HEK293 (cell line): ENCODE measurements around the gene APOLD1.
A peak's percentile ranks its signal among the peaks of the same experiment; 100 is the strongest.

Experiments
- CTCF ChIA-PET: fragments of 350-600 bp; formaldehyde crosslinking; extraction: SDS; loops from one replicate; lab custom pipeline; 2021; ENCODE audit warnings: antibody characterized with exemption; lab: Yijun Ruan, JAX
- POLR2A ChIA-PET: fragments of 300-600 bp; formaldehyde crosslinking; extraction: SDS; loops from one replicate; lab custom pipeline; 2020; ENCODE audit warnings: antibody characterized with exemption, inconsistent platforms; lab: Yijun Ruan, JAX
- H3K27ac ChIP-seq: fragments of 200-500 bp; sonication (Bioruptor generic); 2 replicates; pipeline ENCODE4 v1.5.1; 2014; ENCODE audit warnings: low read depth, low read length, control low read depth, inconsistent platforms; ENCODE audit errors: extremely low read depth
- H3K36me3 ChIP-seq, 2 experiments: fragments of 200-500 bp in 1 of 2; sonication (Bioruptor generic) in 1 of 2; 1 replicate in 1 of 2; 2 replicates in 1 of 2; pipeline ENCODE4 v1.5.1; 2014 to 2017; ENCODE audit warnings: inconsistent platforms in 2 of 2, low read length in 2 of 2; ENCODE audit not compliant: control insufficient read depth in 2 of 2, insufficient read depth in 1 of 2
- H3K4me1 ChIP-seq: fragments of 200-500 bp; sonication (Bioruptor generic); 2 replicates; pipeline ENCODE4 v1.5.1; 2014; ENCODE audit warnings: mild to moderate bottlenecking, low read length, inconsistent platforms; ENCODE audit not compliant: control insufficient read depth, insufficient read depth
- H3K4me3 ChIP-seq: 2 replicates; pipeline ENCODE4 v1.5.1; 2011; ENCODE audit warnings: low read depth, mild to moderate bottlenecking, control low read depth, low read length, moderate library complexity
- H3K9me3 ChIP-seq: fragments of 200-500 bp; sonication (Bioruptor generic); 2 replicates; pipeline ENCODE4 v1.5.1; 2014; ENCODE audit warnings: low read depth, low read length, inconsistent platforms; ENCODE audit not compliant: control insufficient read depth, insufficient read depth
- GLIS2 ChIP-seq: fragments of 450-650 bp; formaldehyde crosslinking; IDR thresholded peaks from 2 replicates; pipeline ENCODE4 v1.5.1; 2016; ENCODE audit warnings: missing biosample characterization, missing genetic modification characterization
- IKZF3 ChIP-seq: fragments of 450-650 bp; IDR thresholded peaks from 2 replicates; pipeline ENCODE4 v1.5.0; 2018; ENCODE audit warnings: missing biosample characterization, mild to moderate bottlenecking, missing genetic modification characterization, moderate library complexity
- MYNN ChIP-seq: fragments of 450-650 bp; formaldehyde crosslinking; IDR thresholded peaks from 2 replicates; pipeline ENCODE4 v1.5.1; 2016; ENCODE audit warnings: missing biosample characterization, missing genetic modification characterization, borderline replicate concordance
- REPIN1 ChIP-seq: fragments of 450-650 bp; formaldehyde crosslinking; IDR thresholded peaks from 2 replicates; pipeline ENCODE4 v1.5.1; 2017; ENCODE audit warnings: missing biosample characterization, missing genetic modification characterization, low read depth
- ZFP69B ChIP-seq: fragments of 450-650 bp; formaldehyde crosslinking; IDR thresholded peaks from 2 replicates; pipeline ENCODE4 v1.5.1; 2016; ENCODE audit warnings: missing biosample characterization, missing genetic modification characterization
- ZNF112 ChIP-seq: fragments of 450-650 bp; formaldehyde crosslinking; IDR thresholded peaks from 2 replicates; pipeline ENCODE4 v1.5.0; 2017; ENCODE audit warnings: missing biosample characterization, missing genetic modification characterization
- ZNF121 ChIP-seq: fragments of 450-650 bp; formaldehyde crosslinking; IDR thresholded peaks from 2 replicates; pipeline ENCODE4 v1.5.1; 2016; ENCODE audit warnings: missing biosample characterization, missing genetic modification characterization
- ZNF133 ChIP-seq: fragments of 450-650 bp; formaldehyde crosslinking; IDR thresholded peaks from 2 replicates; pipeline ENCODE4 v1.5.1; 2016; ENCODE audit warnings: missing biosample characterization, missing genetic modification characterization
- ZNF157 ChIP-seq: fragments of 450-650 bp; formaldehyde crosslinking; IDR thresholded peaks from 2 replicates; pipeline ENCODE4 v1.5.1; 2016; ENCODE audit warnings: missing biosample characterization, missing genetic modification characterization
- ZNF16 ChIP-seq: fragments of 450-650 bp; formaldehyde crosslinking; IDR thresholded peaks from 2 replicates; pipeline ENCODE4 v1.5.1; 2016; ENCODE audit warnings: low read depth, missing biosample characterization, missing genetic modification characterization
- ZNF24 ChIP-seq: fragments of 450-650 bp; formaldehyde crosslinking; IDR thresholded peaks from 2 replicates; pipeline ENCODE4 v1.5.1; 2016; ENCODE audit warnings: missing biosample characterization, missing genetic modification characterization
- ZNF335 ChIP-seq: fragments of 450-650 bp; formaldehyde crosslinking; conservative IDR thresholded peaks from 2 replicates; pipeline ENCODE4 v1.5.1; 2016; ENCODE audit warnings: missing biosample characterization, missing genetic modification characterization
- ZNF37A ChIP-seq: fragments of 450-650 bp; IDR thresholded peaks from 2 replicates; pipeline ENCODE4 v1.5.1; 2018; ENCODE audit warnings: missing biosample characterization, missing genetic modification characterization
- ZNF433 ChIP-seq: fragments of 450-650 bp; formaldehyde crosslinking; IDR thresholded peaks from 2 replicates; pipeline ENCODE4 v1.5.1; 2016; ENCODE audit warnings: missing biosample characterization, missing genetic modification characterization, low read depth
- ZNF501 ChIP-seq: fragments of 450-650 bp; formaldehyde crosslinking; IDR thresholded peaks from 2 replicates; pipeline ENCODE4 v1.5.1; 2016; ENCODE audit warnings: missing biosample characterization, missing genetic modification characterization
- ZNF510 ChIP-seq: fragments of 450-650 bp; formaldehyde crosslinking; IDR thresholded peaks from 2 replicates; pipeline ENCODE4 v1.5.1; 2018; ENCODE audit warnings: mild to moderate bottlenecking, missing genetic modification characterization, missing biosample characterization; ENCODE audit not compliant: insufficient replicate concordance
- ZNF530 ChIP-seq: fragments of 450-650 bp; formaldehyde crosslinking; IDR thresholded peaks from 2 replicates; pipeline ENCODE4 v1.5.1; 2016; ENCODE audit warnings: low read depth, missing biosample characterization, missing genetic modification characterization
- ZNF701 ChIP-seq: fragments of 450-650 bp; formaldehyde crosslinking; IDR thresholded peaks from 2 replicates; pipeline ENCODE4 v1.5.1; 2016; ENCODE audit warnings: missing biosample characterization, missing genetic modification characterization
- TF ChIP-seq, protein P1 (sequence below): fragments of 450-650 bp; formaldehyde crosslinking; IDR thresholded peaks from 2 replicates; pipeline ENCODE4 v1.5.1; 2016; ENCODE audit warnings: missing biosample characterization, missing genetic modification characterization
- TF ChIP-seq, protein P2 (sequence below): fragments of 450-650 bp; formaldehyde crosslinking; IDR thresholded peaks from 2 replicates; pipeline ENCODE4 v1.5.1; 2016; ENCODE audit warnings: missing biosample characterization, missing genetic modification characterization
- TF ChIP-seq, protein P3 (sequence below): fragments of 450-650 bp; formaldehyde crosslinking; IDR thresholded peaks from 2 replicates; pipeline ENCODE4 v1.5.1; 2016; ENCODE audit warnings: missing biosample characterization, missing genetic modification characterization
- TF ChIP-seq, protein P4 (sequence below): fragments of 450-650 bp; formaldehyde crosslinking; IDR thresholded peaks from 2 replicates; pipeline ENCODE4 v1.5.1; 2016; ENCODE audit warnings: missing biosample characterization, missing genetic modification characterization, low read depth
- TF ChIP-seq, protein P5 (sequence below): fragments of 450-650 bp; formaldehyde crosslinking; IDR thresholded peaks from 2 replicates; pipeline ENCODE4 v1.5.1; 2017; ENCODE audit warnings: missing biosample characterization, missing genetic modification characterization

APOLD1 gene

DNA sequence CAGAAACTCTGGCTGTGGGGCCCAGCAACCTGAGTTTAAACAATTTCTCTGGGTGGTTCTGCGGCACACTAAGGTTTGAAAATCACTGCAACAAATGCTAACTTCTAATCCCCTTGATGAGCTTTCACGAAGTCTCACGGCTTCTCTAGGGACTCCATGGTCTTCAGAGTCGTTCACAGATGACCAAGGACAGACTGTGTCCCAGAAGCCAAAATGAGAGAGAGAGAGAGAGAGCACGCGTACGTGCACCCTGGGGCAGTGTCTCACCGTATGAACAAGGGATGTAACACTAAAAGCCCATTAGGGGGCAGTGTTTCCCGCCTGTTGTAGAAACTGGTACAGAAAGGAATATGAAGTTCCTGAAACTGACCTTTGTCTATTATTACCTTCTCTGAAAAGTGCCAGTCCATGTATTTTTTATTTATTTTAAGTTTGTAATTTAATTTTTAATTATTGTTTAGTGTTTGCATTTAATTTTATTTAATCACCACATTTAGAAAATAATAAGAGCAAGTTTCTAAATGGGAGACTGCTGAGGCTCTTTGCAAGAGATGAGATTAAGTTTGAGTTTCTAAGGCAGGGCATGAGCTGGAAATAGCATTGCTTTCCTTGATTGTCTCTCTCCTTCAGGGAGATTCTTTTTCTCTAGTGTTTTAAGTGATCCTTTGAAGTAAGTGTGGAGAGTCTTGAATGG is 3.4 kb downstream of the APOLD1 start (continued):
- TF ChIP-seq, protein P1, sequence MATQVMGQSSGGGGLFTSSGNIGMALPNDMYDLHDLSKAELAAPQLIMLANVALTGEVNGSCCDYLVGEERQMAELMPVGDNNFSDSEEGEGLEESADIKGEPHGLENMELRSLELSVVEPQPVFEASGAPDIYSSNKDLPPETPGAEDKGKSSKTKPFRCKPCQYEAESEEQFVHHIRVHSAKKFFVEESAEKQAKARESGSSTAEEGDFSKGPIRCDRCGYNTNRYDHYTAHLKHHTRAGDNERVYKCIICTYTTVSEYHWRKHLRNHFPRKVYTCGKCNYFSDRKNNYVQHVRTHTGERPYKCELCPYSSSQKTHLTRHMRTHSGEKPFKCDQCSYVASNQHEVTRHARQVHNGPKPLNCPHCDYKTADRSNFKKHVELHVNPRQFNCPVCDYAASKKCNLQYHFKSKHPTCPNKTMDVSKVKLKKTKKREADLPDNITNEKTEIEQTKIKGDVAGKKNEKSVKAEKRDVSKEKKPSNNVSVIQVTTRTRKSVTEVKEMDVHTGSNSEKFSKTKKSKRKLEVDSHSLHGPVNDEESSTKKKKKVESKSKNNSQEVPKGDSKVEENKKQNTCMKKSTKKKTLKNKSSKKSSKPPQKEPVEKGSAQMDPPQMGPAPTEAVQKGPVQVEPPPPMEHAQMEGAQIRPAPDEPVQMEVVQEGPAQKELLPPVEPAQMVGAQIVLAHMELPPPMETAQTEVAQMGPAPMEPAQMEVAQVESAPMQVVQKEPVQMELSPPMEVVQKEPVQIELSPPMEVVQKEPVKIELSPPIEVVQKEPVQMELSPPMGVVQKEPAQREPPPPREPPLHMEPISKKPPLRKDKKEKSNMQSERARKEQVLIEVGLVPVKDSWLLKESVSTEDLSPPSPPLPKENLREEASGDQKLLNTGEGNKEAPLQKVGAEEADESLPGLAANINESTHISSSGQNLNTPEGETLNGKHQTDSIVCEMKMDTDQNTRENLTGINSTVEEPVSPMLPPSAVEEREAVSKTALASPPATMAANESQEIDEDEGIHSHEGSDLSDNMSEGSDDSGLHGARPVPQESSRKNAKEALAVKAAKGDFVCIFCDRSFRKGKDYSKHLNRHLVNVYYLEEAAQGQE (tag by site-specific recombination), result no peak
- TF ChIP-seq IKZF3 (tag by site-specific recombination) (no peak), REPIN1 (tag by site-specific recombination) (no peak), ZNF133 (no peak), MYNN (tag by site-specific recombination) (no peak), ZNF701 (tag by site-specific recombination) (no peak)
- TF ChIP-seq, all 188 proteins: peak for 21

DNA sequence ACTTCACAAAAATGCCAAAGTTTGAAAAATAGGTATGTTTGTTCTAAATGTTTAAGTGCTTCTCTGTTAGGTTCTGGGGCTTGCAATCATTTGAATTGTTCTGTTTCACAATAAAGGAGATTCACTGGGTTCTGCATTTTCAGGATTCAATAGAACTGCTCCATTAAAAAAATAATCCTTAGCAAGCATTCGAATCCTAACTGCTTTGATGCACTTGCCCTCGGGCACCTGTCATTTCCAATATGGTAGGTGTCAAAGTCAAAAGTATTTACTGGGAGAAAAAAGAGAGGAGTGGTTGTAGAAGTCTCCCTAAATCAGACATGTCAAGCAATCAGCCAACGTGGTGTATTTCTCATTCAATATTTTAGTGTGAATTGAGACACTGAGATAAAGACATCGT is 5.5 kb downstream of the APOLD1 start:
- H3K9me3 ChIP-seq, result no peaks in the 10 kb centered on the region
- CTCF ChIA-PET, result interaction anchor here (0.8 to 2.9 kb wide), 5 partner anchors 22 to 421 kb away, joined by 3 to 19 read pairs (median 5); no protein-coding TSS in a partner anchor
- H3K27ac ChIP-seq, result no peak overlapping the region
- H3K4me3 ChIP-seq, result no peak overlapping the region
- no peaks in the 10 kb centered on the region for H3K36me3 ChIP-seq
- H3K4me1 ChIP-seq, result peaks cover 23% of the 10 kb centered on the region
- POLR2A ChIA-PET, result no interaction called here
- TF ChIP-seq ZNF510 (no peak), ZNF16 (tag by site-specific recombination) (no peak), ZNF157 (tag by site-specific recombination) (no peak), ZFP69B (no peak), ZNF433 (tag by site-specific recombination) (no peak)
- TF ChIP-seq, protein P2, sequence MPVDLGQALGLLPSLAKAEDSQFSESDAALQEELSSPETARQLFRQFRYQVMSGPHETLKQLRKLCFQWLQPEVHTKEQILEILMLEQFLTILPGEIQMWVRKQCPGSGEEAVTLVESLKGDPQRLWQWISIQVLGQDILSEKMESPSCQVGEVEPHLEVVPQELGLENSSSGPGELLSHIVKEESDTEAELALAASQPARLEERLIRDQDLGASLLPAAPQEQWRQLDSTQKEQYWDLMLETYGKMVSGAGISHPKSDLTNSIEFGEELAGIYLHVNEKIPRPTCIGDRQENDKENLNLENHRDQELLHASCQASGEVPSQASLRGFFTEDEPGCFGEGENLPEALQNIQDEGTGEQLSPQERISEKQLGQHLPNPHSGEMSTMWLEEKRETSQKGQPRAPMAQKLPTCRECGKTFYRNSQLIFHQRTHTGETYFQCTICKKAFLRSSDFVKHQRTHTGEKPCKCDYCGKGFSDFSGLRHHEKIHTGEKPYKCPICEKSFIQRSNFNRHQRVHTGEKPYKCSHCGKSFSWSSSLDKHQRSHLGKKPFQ (tag by site-specific recombination), result peak; percentile 58; the same call in 1 of the 2 replicates
- TF ChIP-seq, protein P3, sequence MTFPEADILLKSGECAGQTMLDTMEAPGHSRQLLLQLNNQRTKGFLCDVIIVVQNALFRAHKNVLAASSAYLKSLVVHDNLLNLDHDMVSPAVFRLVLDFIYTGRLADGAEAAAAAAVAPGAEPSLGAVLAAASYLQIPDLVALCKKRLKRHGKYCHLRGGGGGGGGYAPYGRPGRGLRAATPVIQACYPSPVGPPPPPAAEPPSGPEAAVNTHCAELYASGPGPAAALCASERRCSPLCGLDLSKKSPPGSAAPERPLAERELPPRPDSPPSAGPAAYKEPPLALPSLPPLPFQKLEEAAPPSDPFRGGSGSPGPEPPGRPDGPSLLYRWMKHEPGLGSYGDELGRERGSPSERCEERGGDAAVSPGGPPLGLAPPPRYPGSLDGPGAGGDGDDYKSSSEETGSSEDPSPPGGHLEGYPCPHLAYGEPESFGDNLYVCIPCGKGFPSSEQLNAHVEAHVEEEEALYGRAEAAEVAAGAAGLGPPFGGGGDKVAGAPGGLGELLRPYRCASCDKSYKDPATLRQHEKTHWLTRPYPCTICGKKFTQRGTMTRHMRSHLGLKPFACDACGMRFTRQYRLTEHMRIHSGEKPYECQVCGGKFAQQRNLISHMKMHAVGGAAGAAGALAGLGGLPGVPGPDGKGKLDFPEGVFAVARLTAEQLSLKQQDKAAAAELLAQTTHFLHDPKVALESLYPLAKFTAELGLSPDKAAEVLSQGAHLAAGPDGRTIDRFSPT (tag by site-specific recombination), result no peak

DNA sequence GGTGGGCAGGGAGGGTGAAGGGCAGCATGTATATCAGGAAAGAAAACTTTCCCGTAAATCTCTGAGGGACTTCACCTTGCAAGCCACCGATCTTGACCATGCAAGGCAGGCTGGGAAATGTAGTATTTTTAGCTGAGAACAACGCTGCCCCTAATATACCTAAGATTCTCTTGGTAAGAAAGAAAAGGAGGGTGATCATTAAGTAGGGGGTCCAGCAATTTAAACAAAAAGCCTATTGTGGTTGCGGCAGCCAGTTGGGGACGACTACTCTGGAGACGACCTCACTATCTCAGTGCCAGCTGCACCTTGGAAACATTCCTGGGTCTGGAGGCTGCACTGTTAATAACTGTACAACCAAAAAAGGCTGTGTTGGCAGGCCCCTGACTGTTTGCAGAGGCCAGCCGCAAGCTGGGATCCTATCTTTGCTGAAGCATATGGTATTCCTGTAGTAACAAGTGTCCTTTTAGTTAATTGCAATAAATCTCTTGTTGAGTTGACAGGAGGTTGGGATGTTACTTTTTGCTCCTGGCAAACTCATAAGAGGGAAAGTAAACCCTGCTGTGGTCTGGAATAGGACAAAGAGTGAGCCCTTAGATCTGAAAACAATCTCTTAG is 6.4 kb downstream of the APOLD1 start:
- Histone ChIP-seq H3K4me3 (no peak overlapping the region), H3K4me1 (peaks cover 23% of the 10 kb centered on the region), H3K27ac (peak overlapping the region; percentile 51), H3K9me3 (no peaks in the 10 kb centered on the region), H3K36me3 (no peaks in the 10 kb centered on the region)
- CTCF ChIA-PET, result interaction anchor here (0.7 to 1.3 kb wide), 7 partner anchors 17 to 420 kb away, joined by 3 to 7 read pairs (median 3); no protein-coding TSS in a partner anchor
- POLR2A ChIA-PET, result interaction anchor here (0.6 to 1.8 kb wide), 6 partner anchors 11 to 105 kb away, joined by 3 to 5 read pairs (median 4); partner anchors contain the start of gene GPRC5A
- TF ChIP-seq, protein P4, sequence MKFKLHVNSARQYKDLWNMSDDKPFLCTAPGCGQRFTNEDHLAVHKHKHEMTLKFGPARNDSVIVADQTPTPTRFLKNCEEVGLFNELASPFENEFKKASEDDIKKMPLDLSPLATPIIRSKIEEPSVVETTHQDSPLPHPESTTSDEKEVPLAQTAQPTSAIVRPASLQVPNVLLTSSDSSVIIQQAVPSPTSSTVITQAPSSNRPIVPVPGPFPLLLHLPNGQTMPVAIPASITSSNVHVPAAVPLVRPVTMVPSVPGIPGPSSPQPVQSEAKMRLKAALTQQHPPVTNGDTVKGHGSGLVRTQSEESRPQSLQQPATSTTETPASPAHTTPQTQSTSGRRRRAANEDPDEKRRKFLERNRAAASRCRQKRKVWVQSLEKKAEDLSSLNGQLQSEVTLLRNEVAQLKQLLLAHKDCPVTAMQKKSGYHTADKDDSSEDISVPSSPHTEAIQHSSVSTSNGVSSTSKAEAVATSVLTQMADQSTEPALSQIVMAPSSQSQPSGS (tag by site-specific recombination), result no peak
- TF ChIP-seq ZNF121 (tag by site-specific recombination) (no peak), ZNF24 (tag by site-specific recombination) (no peak), ZNF335 (peak; percentile 88), ZNF530 (tag by site-specific recombination) (no peak), ZNF37A (tag by site-specific recombination) (no peak), ZNF501 (no peak), GLIS2 (tag by site-specific recombination) (no peak), ZNF112 (no peak)
- TF ChIP-seq, protein P5, sequence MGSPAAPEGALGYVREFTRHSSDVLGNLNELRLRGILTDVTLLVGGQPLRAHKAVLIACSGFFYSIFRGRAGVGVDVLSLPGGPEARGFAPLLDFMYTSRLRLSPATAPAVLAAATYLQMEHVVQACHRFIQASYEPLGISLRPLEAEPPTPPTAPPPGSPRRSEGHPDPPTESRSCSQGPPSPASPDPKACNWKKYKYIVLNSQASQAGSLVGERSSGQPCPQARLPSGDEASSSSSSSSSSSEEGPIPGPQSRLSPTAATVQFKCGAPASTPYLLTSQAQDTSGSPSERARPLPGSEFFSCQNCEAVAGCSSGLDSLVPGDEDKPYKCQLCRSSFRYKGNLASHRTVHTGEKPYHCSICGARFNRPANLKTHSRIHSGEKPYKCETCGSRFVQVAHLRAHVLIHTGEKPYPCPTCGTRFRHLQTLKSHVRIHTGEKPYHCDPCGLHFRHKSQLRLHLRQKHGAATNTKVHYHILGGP (tag by site-specific recombination), result no peak
